ENCODE results near the gene DLGAP1. TPM values are rescaled to one million over a fixed set of nuclear protein-coding genes. Genes with fewer than 3 reads are reported as not detected.

Gene DLGAP1
- total and polyA plus RNA-seq, 2 of the 8 experiments (the other 6 are each of a cell fraction or from before 2014, with no cell fraction given): 11.8 to 16.9 TPM

DNA sequence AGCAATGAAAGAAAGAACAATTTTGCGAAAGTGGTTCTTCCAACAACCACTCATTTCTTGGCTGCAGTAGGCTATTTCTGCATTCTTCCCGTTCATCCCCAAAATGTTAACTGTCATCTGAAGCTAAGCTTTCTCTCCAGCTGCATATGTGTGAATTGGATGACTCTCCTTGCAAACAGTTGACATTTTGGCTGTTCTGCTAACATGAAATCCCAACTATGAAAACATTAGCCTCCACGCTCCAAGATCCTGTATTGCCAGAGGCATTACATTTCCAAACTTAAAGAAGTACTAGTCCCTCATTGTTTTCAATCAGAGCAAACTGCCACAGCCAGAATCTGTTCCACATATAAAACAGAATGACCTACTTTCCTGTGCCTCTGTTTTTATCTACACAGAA is 916.7 kb downstream of the DLGAP1 start:
- Histone ChIP-seq H2AFZ (ENCODE audit: low read length) (no peak overlapping the region), H3K23ac (ENCODE audit: insufficient read length) (no peak overlapping the region), H3K4me2 (ENCODE audit: insufficient read depth in 1 of 2, low read depth in 2 of 2, low read length in 2 of 2) (no peak overlapping the region), H4K8ac (ENCODE audit: extremely low read depth, insufficient read depth, low read length) (no peak overlapping the region), H2BK15ac (ENCODE audit: low read length) (no peak overlapping the region), H3K4me1 (replicated peaks in 1 of 4; ENCODE audit: control insufficient read depth in 3 of 4, insufficient read depth in 4 of 4, low read length in 3 of 4) (no peaks in the 10 kb centered on the region; a peak in 3 of 7 replicates), H3K56ac (replicated peaks; ENCODE audit: insufficient read length, low read depth, low read length) (no peak overlapping the region), H3K4ac (replicated peaks; ENCODE audit: insufficient read length, low read depth, low read length) (no peak overlapping the region), H3K27me3 (replicated peaks in 1 of 4; ENCODE audit: control insufficient read depth in 3 of 4, extremely low read depth in 1 of 4, insufficient read depth in 3 of 4, low read length in 3 of 4) (no peaks in the 10 kb centered on the region), H3K9ac (replicated peaks in 1 of 4; ENCODE audit: extremely low read depth in 1 of 4, low read depth in 3 of 4, low read length in 3 of 4) (no peak overlapping the region), H3K9me3 (ENCODE audit: insufficient read depth in 2 of 2, low read depth in 1 of 2, low read length in 1 of 2) (no peaks in the 10 kb centered on the region), H2BK120ac (replicated peaks; ENCODE audit: low read depth, low read length) (no peak overlapping the region), H3K23me2 (ENCODE audit: low read depth, low read length) (no peaks in the 10 kb centered on the region; the same call in 1 of the 2 replicates), H4K91ac (replicated peaks; ENCODE audit: insufficient read length, low read length) (no peak overlapping the region), H2AK5ac (ENCODE audit: low read depth, low read length) (no peak overlapping the region), H4K5ac (ENCODE audit: insufficient read length, low read depth, low read length) (no peak overlapping the region), H3K36me3 (ENCODE audit: control insufficient read depth in 2 of 4, insufficient read depth in 4 of 4, low read length in 3 of 4) (no peaks in the 10 kb centered on the region), H4K20me1 (replicated peaks in 1 of 2; ENCODE audit: control insufficient read depth in 1 of 2, insufficient read depth in 2 of 2, low read length in 2 of 2) (no peaks in the 10 kb centered on the region), H2BK5ac (ENCODE audit: low read depth, low read length) (no peak overlapping the region), H2BK12ac (ENCODE audit: low read depth, low read length) (no peak overlapping the region), H3K4me3 (ENCODE audit: extremely low read depth in 1 of 4, insufficient read depth in 2 of 4, low read depth in 3 of 4, low read length in 4 of 4) (no peak overlapping the region), H3K14ac (ENCODE audit: insufficient read length) (no peak overlapping the region), H3K79me2 (ENCODE audit: control insufficient read depth in 1 of 2, insufficient read depth in 2 of 2, low read length in 2 of 2) (no peaks in the 10 kb centered on the region), H3K79me1 (ENCODE audit: low read depth, low read length) (no peaks in the 10 kb centered on the region), H3K18ac (ENCODE audit: extremely low read depth, low read length) (no peak overlapping the region), H2BK20ac (ENCODE audit: low read length) (no peak overlapping the region), H3K27ac (ENCODE audit: low read depth, low read length) (no peak overlapping the region)
- CTCF ChIA-PET (ENCODE audit: partially characterized antibody): no interaction called here
- FAIRE-seq (no peak), DNase-seq (ENCODE audit: low read depth in 1 of 2, low spot score in 2 of 2) (no peak)
- POLR2A ChIA-PET (ENCODE audit: partially characterized antibody): interaction anchor here (0.9 kb wide), 1 partner anchor 33 kb away, joined by 3 read pairs; no protein-coding TSS in a partner anchor
- WGBS, 2 experiments (ENCODE audit: extremely low coverage in 1 of 2, insufficient coverage in 1 of 2, insufficient read length in 1 of 2, insufficient replicate concordance in 2 of 2, low coverage in 1 of 2, low lambda C conversion rate in 2 of 2, missing lambda C conversion rate in 1 of 2): 87% methylated on average over 3 of the region's 3 CpGs; no CpG with 5 or more reads in 1 of the 2 experiments
- TF ChIP-seq KDM5A (IDR thresholded peaks at IDR 0.05; ENCODE audit: low read length): no peak
- no peak for TF ChIP-seq CEBPB (IDR thresholded peaks at IDR 0.05; ENCODE audit: low read depth, low read length)
- no peak for TF ChIP-seq SP4 (IDR thresholded peaks at IDR 0.05; ENCODE audit: low read length)
- TF ChIP-seq ASH2L (IDR thresholded peaks at IDR 0.05; ENCODE audit: low read length): no peak
- no peak for TF ChIP-seq NRF1 (IDR thresholded peaks at IDR 0.05; ENCODE audit: low read depth, low read length)
- no peak for TF ChIP-seq MAX (IDR thresholded peaks at IDR 0.05)
- no peak for TF ChIP-seq RAD21 (IDR thresholded peaks at IDR 0.05 in 1 of 2, conservative IDR thresholded peaks at IDR 0.05 in 1 of 2; ENCODE audit: low read depth in 2 of 2, low read length in 2 of 2)
- no peak for TF ChIP-seq CHD1 (IDR thresholded peaks at IDR 0.05; ENCODE audit: low read depth, low read length)
- no peak for TF ChIP-seq GABPA (IDR thresholded peaks at IDR 0.05; ENCODE audit: borderline replicate concordance, insufficient read depth, low read length)
- TF ChIP-seq SIN3A (conservative IDR thresholded peaks at IDR 0.05 in 1 of 2, IDR thresholded peaks at IDR 0.05 in 1 of 2; ENCODE audit: low read depth in 1 of 2, low read length in 2 of 2): no peak
- TF ChIP-seq PHF8 (conservative IDR thresholded peaks at IDR 0.05; ENCODE audit: low read depth, low read length): no peak
- TF ChIP-seq EP300 (IDR thresholded peaks at IDR 0.05; ENCODE audit: borderline replicate concordance in 1 of 2, low read depth in 2 of 2, low read length in 2 of 2): no peak
- TF ChIP-seq BRCA1 (IDR thresholded peaks at IDR 0.05; ENCODE audit: low read depth, low read length): no peak
- TF ChIP-seq TCF12 (IDR thresholded peaks at IDR 0.05; ENCODE audit: low read depth, low read length): no peak
